GM13977 (cell line): ENCODE results near the gene NEURL3.

Experiments
- DNase-seq: peaks from one replicate; pipeline ENCODE4 v3.0.0; 2012; ENCODE audit warnings: low spot score
- CTCF ChIP-seq: IDR thresholded peaks from 2 replicates; pipeline ENCODE4 v1.5.1; 2012; ENCODE audit warnings: mild to moderate bottlenecking, control low read depth; ENCODE audit not compliant: insufficient read depth; ENCODE audit errors: extremely low read depth, missing control alignments
- in situ Hi-C: fragments of 300-500 bp; cut with MboI; formaldehyde crosslinking; loops from one replicate; pipeline ENCODE4 v1.12.0; 2022; ENCODE audit warnings: low sequenced_read_pairs, low pct_unique_long_range_greater_than_20kb, mixed read lengths, inconsistent platforms; ENCODE audit not compliant: unreplicated experiment

NEURL3 gene

GRCh38 chr2:96526101-96526591 lies 21.0 kb upstream of the NEURL3 start:
- TF ChIP-seq CTCF: no peak
- no peak for DNase-seq
- in situ Hi-C loops: no loop called here

- no peak for TF ChIP-seq CTCF
- DNase-seq: no peak
- in situ Hi-C loops: no loop called here
Observed at GRCh38 chr2:96525211-96525507, 20.0 kb upstream of the NEURL3 start.

GRCh38 chr2:96524482-96525210 lies 19.5 kb upstream of the NEURL3 start:
- in situ Hi-C loops: no loop called here
- DNase-seq: no peak
- no peak for TF ChIP-seq CTCF

- TF ChIP-seq CTCF: no peak
- in situ Hi-C loops: no loop called here
- no peak for DNase-seq
Observed at GRCh38 chr2:96523659-96524481, 18.7 kb upstream of the NEURL3 start.

- in situ Hi-C loops: no loop called here
- TF ChIP-seq CTCF: no peak
- DNase-seq: no peak
Observed at GRCh38 chr2:96522304-96523203, 17.4 kb upstream of the NEURL3 start.

GRCh38 chr2:96521219-96521618 lies 16.1 kb upstream of the NEURL3 start:
- in situ Hi-C loops: no loop called here
- no peak for TF ChIP-seq CTCF
- DNase-seq: no peak
